K562 (cell line): ENCODE measurements around the gene PYY. TPM values are rescaled to one million over a fixed set of nuclear protein-coding genes. Genes with fewer than 3 reads are reported as not detected.

Experiments used
- ATAC-seq: fragments of 200-7000 bp; cut with Tn5 transposase; 3 replicates; pipeline ENCODE4 v1.9.1; 2020; ENCODE audit warnings: moderate library complexity
- BruUV-seq: library from RNA; stranded (reverse); fragments of 400-500 nt; replicated peaks from 2 replicates; lab custom pipeline; 2021; lab: Mats Ljungman, UMichigan
- CTCF ChIA-PET: fragments of 300-600 bp; formaldehyde crosslinking; extraction: SDS; loops from one replicate; lab custom pipeline; 2021; ENCODE audit warnings: low intra/inter-chr PET ratio; lab: Yijun Ruan, JAX
- POLR2A ChIA-PET: fragments of 300-600, 350-650 bp; sonication (Branson Sonifier 250); formaldehyde crosslinking; extraction: SDS; loops from one replicate; lab custom pipeline; 2021; ENCODE audit warnings: antibody characterized with exemption, inconsistent platforms; lab: Yijun Ruan, JAX
- DNase-seq, 4 experiments: peaks; one replicate each; pipeline versions ENCODE4 v3.0.0 to v3.0.0-alpha.2; 2011 to 2018; ENCODE audit warnings: low spot score in 3 of 4, mixed read lengths in 3 of 4; ENCODE audit errors: extremely low read depth in 1 of 4
- FAIRE-seq: peaks from 2 replicates; lab custom pipeline; 2011; peaks lifted over from hg19 to GRCh38; lab: Jason Lieb, UNC
- H2AFZ ChIP-seq: 2 replicates; pipeline ENCODE4 v1.6.0; 2011; ENCODE audit warnings: low read depth, low read length, control low read depth, inconsistent platforms
- H3K27ac ChIP-seq: fragments of 200-600 bp; 3 replicates; pipeline ENCODE4 v1.8.0; 2011; ENCODE audit warnings: low read depth, mild to moderate bottlenecking, control low read depth, inconsistent platforms, low read length, moderate library complexity, mixed read lengths; ENCODE audit errors: extremely low read depth
- H3K27me3 ChIP-seq, 2 experiments: fragments of 300-600 bp in 1 of 2; 2 replicates in 1 of 2; 3 replicates in 1 of 2; pipeline versions ENCODE4 v1.6.0 to v1.8.0; 2011; ENCODE audit warnings: inconsistent platforms in 2 of 2, low read length in 2 of 2, mild to moderate bottlenecking in 1 of 2, mixed read lengths in 1 of 2, moderate library complexity in 1 of 2; ENCODE audit not compliant: control insufficient read depth in 2 of 2, insufficient read depth in 2 of 2
- H3K36me3 ChIP-seq: fragments of 300-600 bp; 3 replicates; pipeline ENCODE4 v1.8.0; 2011; ENCODE audit warnings: mild to moderate bottlenecking, low read length, inconsistent platforms; ENCODE audit not compliant: control insufficient read depth, insufficient read depth
- H3K4me1 ChIP-seq, 2 experiments: fragments of 200-600 bp in 1 of 2; replicated peaks in 1 of 2; 2 replicates in 1 of 2; 3 replicates in 1 of 2; pipeline versions ENCODE4 v1.5.1 to v1.8.0; 2011; ENCODE audit warnings: inconsistent platforms in 2 of 2, low read length in 2 of 2, mild to moderate bottlenecking in 1 of 2, mixed read lengths in 1 of 2, moderate library complexity in 1 of 2; ENCODE audit not compliant: control insufficient read depth in 2 of 2, insufficient read depth in 2 of 2
- H3K4me2 ChIP-seq: 2 replicates; pipeline ENCODE4 v1.6.1; 2011; ENCODE audit warnings: low read length, control low read depth, inconsistent platforms, mixed read lengths; ENCODE audit not compliant: insufficient read depth
- H3K4me3 ChIP-seq: fragments of 200-600 bp; sonication (generic), shearing (Covaris generic); 2 replicates; pipeline ENCODE4 v1.5.1; 2016; ENCODE audit warnings: control low read depth, inconsistent platforms
- H3K79me2 ChIP-seq: fragments of 200-600 bp; 3 replicates; pipeline ENCODE4 v1.8.0; 2011; ENCODE audit warnings: low read length, inconsistent platforms; ENCODE audit not compliant: control insufficient read depth, insufficient read depth
- H3K9ac ChIP-seq, 2 experiments: 2 replicates each; pipeline versions ENCODE4 v1.6.0 to v1.6.1; 2011; ENCODE audit warnings: low read depth in 2 of 2, low read length in 2 of 2, control low read depth in 1 of 2, inconsistent platforms in 1 of 2, mild to moderate bottlenecking in 1 of 2, mixed read lengths in 1 of 2; ENCODE audit not compliant: insufficient read depth in 1 of 2
- H3K9me1 ChIP-seq: one replicate; pipeline ENCODE4 v1.6.0; 2011; ENCODE audit warnings: inconsistent platforms, mild to moderate bottlenecking, low read length, moderate library complexity; ENCODE audit not compliant: control insufficient read depth, insufficient read depth
- H3K9me3 ChIP-seq: replicated peaks from 2 replicates; pipeline ENCODE4 v1.5.1; 2011; ENCODE audit warnings: low read depth, low read length, inconsistent platforms; ENCODE audit not compliant: control insufficient read depth, insufficient read depth
- H4K20me1 ChIP-seq: replicated peaks from 2 replicates; pipeline ENCODE4 v1.6.1; 2011; ENCODE audit warnings: low read length, inconsistent platforms, mixed read lengths; ENCODE audit not compliant: control insufficient read depth, insufficient read depth
- CREB3L1 ChIP-seq: fragments of 450-650 bp; IDR thresholded peaks from 2 replicates; pipeline ENCODE4 v1.6.1; 2014; ENCODE audit warnings: low read depth, mild to moderate bottlenecking, moderate library complexity, borderline replicate concordance
- E2F4 ChIP-seq: sonication (generic); formaldehyde crosslinking; IDR thresholded peaks from 2 replicates; pipeline ENCODE4 v1.8.0; 2022; ENCODE audit warnings: mild to moderate bottlenecking, low read depth, missing genetic modification reagents
- NRF1 ChIP-seq, 2 experiments: fragments of 450-650 bp; IDR thresholded peaks in 1 of 2; conservative IDR thresholded peaks in 1 of 2; 2 replicates each; pipeline ENCODE4 v1.6.1; 2014; ENCODE audit warnings: mild to moderate bottlenecking in 2 of 2
- WGBS: fragments of 100-300 bp; shearing (Covaris generic); methylation state at CpG from one replicate; pipeline ENCODE4 v1.1.6; 2016; ENCODE audit warnings: low coverage, mixed read lengths; ENCODE audit not compliant: insufficient coverage; ENCODE audit errors: missing lambda C conversion rate; 5-methylcytosine and 5-hydroxymethylcytosine counted together
- in situ Hi-C: fragments of 300-500 bp; cut with MboI; formaldehyde crosslinking; loops from 4 replicates; pipeline ENCODE4 v1.15.0; 2018; ENCODE audit warnings: inconsistent platforms, mixed read lengths
- intact Hi-C: fragments of 100-400 bp; cut with micrococcal nuclease; formaldehyde crosslinking; loops from 2 replicates; pipeline ENCODE4 v1.14.2; 2022
- polyA plus RNA-seq, 8 experiments: library from polyadenylated mRNA; depleted of rRNA in 4 of 8; stranded (reverse) in 5 of 8; unstranded in 3 of 8; fragments of >200 nt; fragmentation: Nextera tagmentation in 2 of 8; fragmentation: Illumina TruSeq in 1 of 8; extraction: Ambion mirVana in 2 of 8; extraction: Trizol in 1 of 8; gene quantifications; 2 replicates each; pipeline versions ENCODE4 v1.2.1 to v1.2.3, GENCODE V29; 2011 to 2014; ENCODE audit warnings: inconsistent platforms in 1 of 8, missing spikeins in 1 of 8
- total RNA-seq, 7 experiments: library from RNA; depleted of rRNA in 6 of 7; stranded (reverse); fragments of >200 nt in 6 of 7; fragmentation: Illumina TruSeq in 2 of 7; extraction: Trizol in 2 of 7; gene quantifications; 2 replicates each; pipeline versions ENCODE4 v1.2.1 to v1.2.3, GENCODE V29; 2011 to 2021; ENCODE audit warnings: low replicate concordance in 1 of 7

The PYY gene
- total and polyA plus RNA-seq, 9 of the 15 experiments (the other 6 are each of a cell fraction or from before 2014, with no cell fraction given): not detected

DNA sequence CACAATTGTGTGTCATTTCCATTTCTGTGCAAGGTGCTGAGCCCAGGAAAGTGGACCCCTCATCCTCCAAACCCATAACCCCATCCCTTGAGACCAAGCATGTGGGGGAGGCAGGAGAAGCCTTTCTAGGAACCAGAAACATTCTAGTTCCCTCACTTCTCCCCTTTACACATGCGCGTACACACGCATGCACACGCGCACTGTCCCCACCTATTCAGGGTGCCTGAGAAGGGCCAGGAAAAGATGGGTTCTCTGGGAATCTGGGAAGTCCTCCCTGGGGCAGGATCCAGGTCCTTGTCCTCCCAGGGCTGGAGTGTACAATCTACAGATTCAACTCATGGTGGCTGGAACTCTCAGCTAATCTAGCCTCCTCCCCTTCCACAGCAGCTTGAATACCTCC is 13.9 kb downstream of the PYY start:
- TF ChIP-seq CREB3L1 (no peak), E2F4 (CRISPR knock-in tag) (no peak), NRF1 (conservative IDR thresholded peaks at IDR 0.05 in 1 of 2, IDR thresholded peaks at IDR 0.05 in 1 of 2) (peak; percentile 66 to 69)
- TF ChIP-seq, all 486 proteins: peak for 1
- FAIRE-seq: no peak
- BruUV-seq: no TSS peak

More for the DNA sequence above, 13.9 kb downstream of the PYY start:
- 22% methylated on average over 5 of the region's 5 CpGs for WGBS
- Histone ChIP-seq H3K9ac (no peak overlapping the region), H3K9me3 (no peaks in the 10 kb centered on the region), H3K79me2 (no peaks in the 10 kb centered on the region), H2AFZ (no peak overlapping the region), H4K20me1 (no peaks in the 10 kb centered on the region), H3K9me1 (no peaks in the 10 kb centered on the region), H3K27me3 (peaks cover 3 to 25% of the 10 kb centered on the region in 2 experiments; a peak in 2 of 5 replicates), H3K36me3 (no peaks in the 10 kb centered on the region), H3K27ac (no peak overlapping the region), H3K4me2 (no peak overlapping the region), H3K4me3 (no peak overlapping the region), H3K4me1 (peaks cover 0 to 16% of the 10 kb centered on the region in 2 experiments; a peak in 4 of 5 replicates)
- intact Hi-C loops (loop anchor here (5.0 kb wide), 1 partner anchor 227 kb away; no protein-coding TSS in a partner anchor), in situ Hi-C loops (loop anchor here (5.0 to 25.0 kb wide), 3 partner anchors 52 to 397 kb away; partner anchors contain the start of gene GRN)
- no peak for ATAC-seq
- DNase-seq: no peak
- CTCF ChIA-PET: interaction anchor here (1.7 to 2.4 kb wide), 2 partner anchors 55 to 101 kb away, joined by 5 to 9 read pairs; no protein-coding TSS in a partner anchor
- POLR2A ChIA-PET: interaction anchor here (1.0 to 1.2 kb wide), 3 partner anchors 15 to 340 kb away, joined by 3 read pairs; no protein-coding TSS in a partner anchor
